ENCODE results near the gene AP3S1. TPM values are rescaled to one million over a fixed set of nuclear protein-coding genes. Genes with fewer than 3 reads are reported as not detected.

The AP3S1 gene
- total RNA-seq, 2 donors from 2014 or later, result 47.8 to 87.9 TPM

- Histone ChIP-seq H3K27ac (peak overlapping the region in 3 of 4 donors; percentile 88 to 93 (median 90)), H3K4me1 (peaks cover 62% of the 10 kb centered on the region), H3K4me3 (peak overlapping the region; percentile 52 to 70), H3K9me3 (no peaks in the 10 kb centered on the region), H3K36me3 (replicated peaks in 1 of 2; ENCODE audit: insufficient read depth in 1 of 2, low read depth in 2 of 2) (no peaks in the 10 kb centered on the region), H3K27me3 (no peaks in the 10 kb centered on the region)
- TF ChIP-seq POLR2A (IDR thresholded peaks at IDR 0.05) (no peak), CTCF (IDR thresholded peaks at IDR 0.05) (peak in 1 of 7 experiments; percentile 12)
- DNase-seq (no peak), ATAC-seq (no peak)
- WGBS, 2 donors, result 1 to 5% methylated on average over 3 of the region's 3 CpGs
- intact Hi-C loops (cut with DNase I), result no loop called here
Measured at GRCh38 chr5:115842952-115843351, 1.2 kb downstream of the AP3S1 start.

- DNase-seq (no peak), ATAC-seq (no peak)
- Histone ChIP-seq H3K4me3 (no peak overlapping the region), H3K27me3 (no peaks in the 10 kb centered on the region), H3K27ac (no peak overlapping the region), H3K4me1 (peaks cover 62% of the 10 kb centered on the region), H3K36me3 (replicated peaks in 1 of 2; ENCODE audit: insufficient read depth in 1 of 2, low read depth in 2 of 2) (no peaks in the 10 kb centered on the region), H3K9me3 (no peaks in the 10 kb centered on the region)
- intact Hi-C loops (cut with DNase I), result no loop called here
- no peak for TF ChIP-seq POLR2A (IDR thresholded peaks at IDR 0.05)
- no peak for TF ChIP-seq CTCF (IDR thresholded peaks at IDR 0.05)
- WGBS, 2 donors, result 29 to 45% methylated on average over 6 of the region's 6 CpGs
Measured at GRCh38 chr5:115843444-115844130, 1.9 kb downstream of the AP3S1 start.

GRCh38 chr5:115844321-115844817 is 2.6 kb downstream of the AP3S1 start:
- intact Hi-C loops (cut with DNase I), result no loop called here
- Histone ChIP-seq H3K4me1 (peaks cover 62% of the 10 kb centered on the region), H3K9me3 (no peaks in the 10 kb centered on the region), H3K27ac (no peak overlapping the region), H3K4me3 (no peak overlapping the region), H3K36me3 (replicated peaks in 1 of 2; ENCODE audit: insufficient read depth in 1 of 2, low read depth in 2 of 2) (no peaks in the 10 kb centered on the region), H3K27me3 (no peaks in the 10 kb centered on the region)
- DNase-seq (no peak), ATAC-seq (no peak)
- TF ChIP-seq POLR2A (IDR thresholded peaks at IDR 0.05) (no peak), CTCF (IDR thresholded peaks at IDR 0.05) (no peak)
- WGBS, 2 donors, result 56 to 58% methylated on average over 7 of the region's 7 CpGs

GRCh38 chr5:115847290-115847689 is 5.6 kb downstream of the AP3S1 start:
- no peaks in the 10 kb centered on the region for H3K27me3 ChIP-seq
- no peak overlapping the region for H3K27ac ChIP-seq
- H3K4me3 ChIP-seq, result no peak overlapping the region
- intact Hi-C loops (cut with DNase I), result no loop called here
- no peak for TF ChIP-seq POLR2A (IDR thresholded peaks at IDR 0.05)
- TF ChIP-seq CTCF (IDR thresholded peaks at IDR 0.05), result no peak
- H3K36me3 ChIP-seq (replicated peaks in 1 of 2; ENCODE audit: insufficient read depth in 1 of 2, low read depth in 2 of 2), result no peaks in the 10 kb centered on the region
- WGBS, 2 donors, result 75 to 82% methylated on average over 7 of the region's 7 CpGs
- peaks cover 67% of the 10 kb centered on the region for H3K4me1 ChIP-seq
- H3K9me3 ChIP-seq, result no peaks in the 10 kb centered on the region
- DNase-seq (no peak), ATAC-seq (no peak)
